T-helper 2 cell treated with Interferon-gamma antibody and Interleukin-4, amounts not matched to agents 100 ng/mL and 5 ng/mL, for 36 hours (primary cell): ENCODE measurements around the gene BUD23. TPM values are rescaled to one million over a fixed set of nuclear protein-coding genes. Genes with fewer than 3 reads are reported as not detected.

Experiments used
- intact Hi-C: fragments of 100-400 bp; cut with micrococcal nuclease; formaldehyde crosslinking; loops from one replicate; pipeline ENCODE4 v1.15.1; 2023
- total RNA-seq: library from RNA; stranded (reverse); gene quantifications from 2 replicates; pipeline ENCODE4 v1.2.3, GENCODE V29; 2022

Gene BUD23
- total RNA-seq, 1 donor from 2014 or later = 64.3 TPM

GRCh38 chr7:73739387-73739767 lies 56.0 kb downstream of the BUD23 start:
- intact Hi-C loops = loop anchor here (2.0 to 10.0 kb wide), 2 partner anchors 21 to 345 kb away; partner anchors contain the start of genes LIMK1 and STX1A

GRCh38 chr7:73740212-73740611 lies 56.8 kb downstream of the BUD23 start:
- intact Hi-C loops = no loop called here

GRCh38 chr7:73740771-73741170 lies 57.4 kb downstream of the BUD23 start:
- intact Hi-C loops = no loop called here

GRCh38 chr7:73741600-73741999 lies 58.2 kb downstream of the BUD23 start:
- intact Hi-C loops = no loop called here

- intact Hi-C loops = no loop called here
Observed at GRCh38 chr7:73742338-73742752, 58.9 kb downstream of the BUD23 start.

- intact Hi-C loops = no loop called here
Observed at GRCh38 chr7:73742753-73743641, 59.6 kb downstream of the BUD23 start.

GRCh38 chr7:73746378-73746777 lies 63.0 kb downstream of the BUD23 start:
- intact Hi-C loops = no loop called here

Other genes with a start within 250 kb of the BUD23 start
- not detected in 2 replicates for gene FZD9, start 249.8 kb upstream of the BUD23 start, total RNA-seq
- gene BAZ1B, start 161.3 kb upstream of the BUD23 start, total RNA-seq = 103 and 105 TPM in 2 replicates
- 82.8 and 88.8 TPM in 2 replicates for gene BCL7B, start 125.9 kb upstream of the BUD23 start, total RNA-seq
- gene TBL2, start 105.0 kb upstream of the BUD23 start, total RNA-seq = 28.1 and 28.8 TPM in 2 replicates
- gene MLXIPL, start 59.1 kb upstream of the BUD23 start, total RNA-seq = not detected in 2 replicates
- gene VPS37D, start 15.8 kb upstream of the BUD23 start, total RNA-seq = 0.14 TPM in 1 of 2 replicates, not detected in the other
- 7.5 and 8.5 TPM in 2 replicates for gene DNAJC30, start 144 bp upstream of the BUD23 start, total RNA-seq
- gene STX1A, start 36.1 kb downstream of the BUD23 start, total RNA-seq = 8.7 and 10.0 TPM in 2 replicates
- gene ABHD11, start 55.2 kb downstream of the BUD23 start, total RNA-seq = 15.5 and 17.9 TPM in 2 replicates
- gene CLDN3, start 86.7 kb downstream of the BUD23 start, total RNA-seq = not detected in 2 replicates
- gene CLDN4, start 147.4 kb downstream of the BUD23 start, total RNA-seq = not detected in 2 replicates
- gene METTL27, start 158.9 kb downstream of the BUD23 start, total RNA-seq = 2.6 and 2.7 TPM in 2 replicates
- gene TMEM270, start 177.6 kb downstream of the BUD23 start, total RNA-seq = not detected in 2 replicates